GM23338 (cell line): ENCODE data around the gene GAREM1. TPM values are rescaled to one million over a fixed set of nuclear protein-coding genes. Genes with fewer than 3 reads are reported as not detected.

Experiments
- ATAC-seq: fragments of 200-7000 bp; cut with Tn5 transposase; 3 replicates; pipeline ENCODE4 v1.9.1; 2020
- DNase-seq: peaks from one replicate; pipeline ENCODE4 v3.0.0-alpha.2; 2015; ENCODE audit warnings: low spot score
- H2AFZ ChIP-seq: fragments of 200-600 bp; sonication (generic); 2 replicates; pipeline ENCODE4 v1.8.0; 2016; ENCODE audit warnings: antibody characterized with exemption, mild to moderate bottlenecking, moderate library complexity
- H3F3A ChIP-seq: fragments of 200-600 bp; sonication (generic); replicated peaks from 2 replicates; pipeline ENCODE4 v1.8.0; 2017; ENCODE audit warnings: antibody characterized with exemption, mixed run types, low read depth
- H3K27ac ChIP-seq: fragments of 200-600 bp; sonication (generic); 2 replicates; pipeline ENCODE4 v1.6.1; 2016; ENCODE audit warnings: low read depth
- H3K27me3 ChIP-seq: fragments of 200-600 bp; sonication (generic); 2 replicates; pipeline ENCODE4 v1.8.0; 2016; ENCODE audit warnings: mild to moderate bottlenecking, mixed run types, moderate library complexity; ENCODE audit not compliant: insufficient read depth
- H3K36me3 ChIP-seq: fragments of 200-600 bp; sonication (generic); 2 replicates; pipeline ENCODE4 v1.8.0; 2016; ENCODE audit warnings: mild to moderate bottlenecking; ENCODE audit not compliant: insufficient read depth
- H3K4me1 ChIP-seq: fragments of 200-600 bp; sonication (generic); 2 replicates; pipeline ENCODE4 v1.8.0; 2016; ENCODE audit warnings: mild to moderate bottlenecking, moderate library complexity; ENCODE audit not compliant: insufficient read depth
- H3K4me2 ChIP-seq: fragments of 200-600 bp; sonication (generic); 2 replicates; pipeline ENCODE4 v1.7.1; 2017; ENCODE audit warnings: mixed run types
- H3K4me3 ChIP-seq: fragments of 200-600 bp; sonication (generic); 2 replicates; pipeline ENCODE4 v1.6.1; 2016; ENCODE audit warnings: mixed run types
- H3K79me2 ChIP-seq: fragments of 200-600 bp; sonication (generic); replicated peaks from 2 replicates; pipeline ENCODE4 v1.8.0; 2017; ENCODE audit warnings: mild to moderate bottlenecking; ENCODE audit not compliant: insufficient read depth
- H3K9me2 ChIP-seq: fragments of 200-600 bp; sonication (generic); 2 replicates; pipeline ENCODE4 v1.8.0; 2017; ENCODE audit not compliant: insufficient read depth
- H4K20me1 ChIP-seq: fragments of 200-600 bp; sonication (generic); replicated peaks from 2 replicates; pipeline ENCODE4 v1.8.0; 2017; ENCODE audit warnings: mild to moderate bottlenecking; ENCODE audit not compliant: insufficient read depth
- H3K27ac Mint-ChIP-seq: 2 replicates; pipeline ENCODE4 v1.8.0; 2020; ENCODE audit warnings: inconsistent platforms, mild to moderate bottlenecking, moderate library complexity, mixed read lengths
- H3K27me3 Mint-ChIP-seq: 3 replicates; pipeline ENCODE4 v1.8.0; 2022; ENCODE audit warnings: low read depth, mild to moderate bottlenecking, moderate library complexity, mixed read lengths, inconsistent platforms; ENCODE audit not compliant: insufficient read depth, poor library complexity
- H3K36me3 Mint-ChIP-seq: 3 replicates; pipeline ENCODE4 v1.8.0; 2021; ENCODE audit warnings: low read depth, mild to moderate bottlenecking, inconsistent platforms, moderate library complexity, mixed read lengths
- H3K4me1 Mint-ChIP-seq: 3 replicates; pipeline ENCODE4 v1.8.0; 2020; ENCODE audit warnings: mild to moderate bottlenecking, inconsistent platforms, mixed read lengths
- H3K4me3 Mint-ChIP-seq: 3 replicates; pipeline ENCODE4 v1.8.0; 2021; ENCODE audit warnings: moderate library complexity, mild to moderate bottlenecking, inconsistent platforms, mixed read lengths
- H3K9me3 Mint-ChIP-seq: 3 replicates; pipeline ENCODE4 v1.8.0; 2020; ENCODE audit warnings: moderate library complexity, mild to moderate bottlenecking, inconsistent platforms, mixed read lengths
- EZH2 ChIP-seq: fragments of 200-600 bp; sonication (generic); IDR thresholded peaks from one replicate; pipeline ENCODE4 v1.8.0; 2017; ENCODE audit warnings: antibody characterized with exemption, mild to moderate bottlenecking, low read depth; ENCODE audit not compliant: unreplicated experiment
- EZH2phosphoT487 ChIP-seq: fragments of 200-600 bp; sonication (generic); IDR thresholded peaks from one replicate; pipeline ENCODE4 v1.8.1; 2018; ENCODE audit warnings: antibody characterized with exemption; ENCODE audit not compliant: unreplicated experiment
- NANOG ChIP-seq: IDR thresholded peaks from 2 replicates; pipeline ENCODE4 v1.6.1; 2016; ENCODE audit warnings: antibody characterized with exemption, borderline replicate concordance
- POLR2AphosphoS5 ChIP-seq: IDR thresholded peaks from 2 replicates; pipeline ENCODE4 v1.6.1; 2016; ENCODE audit warnings: antibody characterized with exemption, low read depth
- STAT1 ChIP-seq: IDR thresholded peaks from one replicate; pipeline ENCODE4 v1.6.1; 2016; ENCODE audit warnings: antibody characterized with exemption; ENCODE audit not compliant: unreplicated experiment
- ZNF331 ChIP-seq: fragments of 250-450 bp; sonication (Bioruptor Pico); IDR thresholded peaks from 2 replicates; pipeline ENCODE4 v1.5.0; 2020; ENCODE audit warnings: low read depth, mild to moderate bottlenecking, moderate library complexity
- polyA plus RNA-seq: library from polyadenylated mRNA; unstranded; fragments of >200 nt; fragmentation: Nextera tagmentation; extraction: Ambion mirVana; gene quantifications from 2 replicates; pipeline ENCODE4 v1.2.1, GENCODE V29; 2016
- total RNA-seq: library from RNA; depleted of rRNA; stranded (reverse); fragments of >200 nt; shearing (Covaris generic); gene quantifications from 2 replicates; pipeline ENCODE4 v1.2.3, GENCODE V29; 2014
- TF ChIP-seq, protein P1 (sequence below): IDR thresholded peaks from 2 replicates; pipeline ENCODE4 v1.6.1; 2016; ENCODE audit warnings: antibody characterized with exemption
- TF ChIP-seq, protein P2 (sequence below): fragments of 250-450 bp; sonication (Bioruptor Pico); IDR thresholded peaks from 2 replicates; pipeline ENCODE4 v1.5.0; 2020; ENCODE audit warnings: mild to moderate bottlenecking, moderate library complexity

The GAREM1 gene
- total and polyA plus RNA-seq, 2 experiments from 2014 or later = 2.7 to 6.0 TPM

DNA sequence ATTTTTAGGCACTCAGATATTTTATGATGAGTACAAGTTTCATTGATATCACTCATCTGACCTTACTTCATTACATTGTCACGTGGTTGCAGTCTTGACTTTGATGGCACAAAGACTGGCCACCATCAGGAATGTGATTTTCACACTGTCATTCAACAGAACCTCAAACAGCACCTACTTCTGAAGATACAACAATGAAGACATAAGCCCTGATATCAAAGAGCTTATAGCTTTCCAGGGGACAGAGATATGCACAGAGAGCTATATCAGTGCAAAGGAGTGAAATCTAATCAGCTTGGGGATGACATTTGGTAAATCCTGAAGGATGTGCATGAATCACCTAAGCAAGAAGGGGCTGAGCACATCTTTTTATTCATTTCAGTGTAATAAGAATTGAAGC is 208.6 kb downstream of the GAREM1 start:
- Histone ChIP-seq H3K4me1 (no peaks in the 10 kb centered on the region), H3K36me3 (no peaks in the 10 kb centered on the region), H3K4me3 (no peak overlapping the region), H3K79me2 (no peaks in the 10 kb centered on the region), H3F3A (no peaks in the 10 kb centered on the region), H3K4me2 (no peak overlapping the region), H4K20me1 (no peaks in the 10 kb centered on the region), H3K9me2 (peaks cover 15% of the 10 kb centered on the region), H3K27me3 (no peaks in the 10 kb centered on the region), H3K27ac (no peak overlapping the region), H2AFZ (no peak overlapping the region)
- no peaks in the 10 kb centered on the region; the same call in 2 of the 3 replicates for H3K36me3 Mint-ChIP-seq
- no peak for DNase-seq
- no peaks in the 10 kb centered on the region for H3K4me1 Mint-ChIP-seq
- no peak for ATAC-seq
- TF ChIP-seq ZNF331 (CRISPR knock-in tag) (no peak), NANOG (no peak), STAT1 (no peak), EZH2 (no peak), EZH2phosphoT487 (no peak), POLR2AphosphoS5 (no peak)
- TF ChIP-seq, protein P1, sequence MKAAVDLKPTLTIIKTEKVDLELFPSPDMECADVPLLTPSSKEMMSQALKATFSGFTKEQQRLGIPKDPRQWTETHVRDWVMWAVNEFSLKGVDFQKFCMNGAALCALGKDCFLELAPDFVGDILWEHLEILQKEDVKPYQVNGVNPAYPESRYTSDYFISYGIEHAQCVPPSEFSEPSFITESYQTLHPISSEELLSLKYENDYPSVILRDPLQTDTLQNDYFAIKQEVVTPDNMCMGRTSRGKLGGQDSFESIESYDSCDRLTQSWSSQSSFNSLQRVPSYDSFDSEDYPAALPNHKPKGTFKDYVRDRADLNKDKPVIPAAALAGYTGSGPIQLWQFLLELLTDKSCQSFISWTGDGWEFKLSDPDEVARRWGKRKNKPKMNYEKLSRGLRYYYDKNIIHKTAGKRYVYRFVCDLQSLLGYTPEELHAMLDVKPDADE = no peak
- TF ChIP-seq, protein P2, sequence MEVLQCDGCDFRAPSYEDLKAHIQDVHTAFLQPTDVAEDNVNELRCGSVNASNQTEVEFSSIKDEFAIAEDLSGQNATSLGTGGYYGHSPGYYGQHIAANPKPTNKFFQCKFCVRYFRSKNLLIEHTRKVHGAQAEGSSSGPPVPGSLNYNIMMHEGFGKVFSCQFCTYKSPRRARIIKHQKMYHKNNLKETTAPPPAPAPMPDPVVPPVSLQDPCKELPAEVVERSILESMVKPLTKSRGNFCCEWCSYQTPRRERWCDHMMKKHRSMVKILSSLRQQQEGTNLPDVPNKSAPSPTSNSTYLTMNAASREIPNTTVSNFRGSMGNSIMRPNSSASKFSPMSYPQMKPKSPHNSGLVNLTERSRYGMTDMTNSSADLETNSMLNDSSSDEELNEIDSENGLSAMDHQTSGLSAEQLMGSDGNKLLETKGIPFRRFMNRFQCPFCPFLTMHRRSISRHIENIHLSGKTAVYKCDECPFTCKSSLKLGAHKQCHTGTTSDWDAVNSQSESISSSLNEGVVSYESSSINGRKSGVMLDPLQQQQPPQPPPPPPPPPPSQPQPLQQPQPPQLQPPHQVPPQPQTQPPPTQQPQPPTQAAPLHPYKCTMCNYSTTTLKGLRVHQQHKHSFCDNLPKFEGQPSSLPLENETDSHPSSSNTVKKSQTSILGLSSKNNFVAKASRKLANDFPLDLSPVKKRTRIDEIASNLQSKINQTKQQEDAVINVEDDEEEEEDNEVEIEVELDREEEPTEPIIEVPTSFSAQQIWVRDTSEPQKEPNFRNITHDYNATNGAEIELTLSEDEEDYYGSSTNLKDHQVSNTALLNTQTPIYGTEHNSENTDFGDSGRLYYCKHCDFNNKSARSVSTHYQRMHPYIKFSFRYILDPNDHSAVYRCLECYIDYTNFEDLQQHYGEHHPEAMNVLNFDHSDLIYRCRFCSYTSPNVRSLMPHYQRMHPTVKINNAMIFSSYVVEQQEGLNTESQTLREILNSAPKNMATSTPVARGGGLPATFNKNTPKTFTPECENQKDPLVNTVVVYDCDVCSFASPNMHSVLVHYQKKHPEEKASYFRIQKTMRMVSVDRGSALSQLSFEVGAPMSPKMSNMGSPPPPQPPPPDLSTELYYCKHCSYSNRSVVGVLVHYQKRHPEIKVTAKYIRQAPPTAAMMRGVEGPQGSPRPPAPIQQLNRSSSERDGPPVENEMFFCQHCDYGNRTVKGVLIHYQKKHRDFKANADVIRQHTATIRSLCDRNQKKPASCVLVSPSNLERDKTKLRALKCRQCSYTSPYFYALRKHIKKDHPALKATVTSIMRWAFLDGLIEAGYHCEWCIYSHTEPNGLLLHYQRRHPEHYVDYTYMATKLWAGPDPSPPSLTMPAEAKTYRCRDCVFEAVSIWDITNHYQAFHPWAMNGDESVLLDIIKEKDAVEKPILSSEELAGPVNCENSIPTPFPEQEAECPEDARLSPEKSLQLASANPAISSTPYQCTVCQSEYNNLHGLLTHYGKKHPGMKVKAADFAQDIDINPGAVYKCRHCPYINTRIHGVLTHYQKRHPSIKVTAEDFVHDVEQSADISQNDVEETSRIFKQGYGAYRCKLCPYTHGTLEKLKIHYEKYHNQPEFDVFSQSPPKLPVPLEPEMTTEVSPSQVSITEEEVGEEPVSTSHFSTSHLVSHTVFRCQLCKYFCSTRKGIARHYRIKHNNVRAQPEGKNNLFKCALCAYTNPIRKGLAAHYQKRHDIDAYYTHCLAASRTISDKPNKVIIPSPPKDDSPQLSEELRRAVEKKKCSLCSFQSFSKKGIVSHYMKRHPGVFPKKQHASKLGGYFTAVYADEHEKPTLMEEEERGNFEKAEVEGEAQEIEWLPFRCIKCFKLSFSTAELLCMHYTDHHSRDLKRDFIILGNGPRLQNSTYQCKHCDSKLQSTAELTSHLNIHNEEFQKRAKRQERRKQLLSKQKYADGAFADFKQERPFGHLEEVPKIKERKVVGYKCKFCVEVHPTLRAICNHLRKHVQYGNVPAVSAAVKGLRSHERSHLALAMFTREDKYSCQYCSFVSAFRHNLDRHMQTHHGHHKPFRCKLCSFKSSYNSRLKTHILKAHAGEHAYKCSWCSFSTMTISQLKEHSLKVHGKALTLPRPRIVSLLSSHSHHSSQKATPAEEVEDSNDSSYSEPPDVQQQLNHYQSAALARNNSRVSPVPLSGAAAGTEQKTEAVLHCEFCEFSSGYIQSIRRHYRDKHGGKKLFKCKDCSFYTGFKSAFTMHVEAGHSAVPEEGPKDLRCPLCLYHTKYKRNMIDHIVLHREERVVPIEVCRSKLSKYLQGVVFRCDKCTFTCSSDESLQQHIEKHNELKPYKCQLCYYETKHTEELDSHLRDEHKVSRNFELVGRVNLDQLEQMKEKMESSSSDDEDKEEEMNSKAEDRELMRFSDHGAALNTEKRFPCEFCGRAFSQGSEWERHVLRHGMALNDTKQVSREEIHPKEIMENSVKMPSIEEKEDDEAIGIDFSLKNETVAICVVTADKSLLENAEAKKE (CRISPR knock-in tag) = no peak
- H3K4me3 Mint-ChIP-seq = no peak overlapping the region
- no peak overlapping the region for H3K27ac Mint-ChIP-seq
- H3K27me3 Mint-ChIP-seq = no peaks in the 10 kb centered on the region
- H3K9me3 Mint-ChIP-seq = no peaks in the 10 kb centered on the region
